Activated CD8-positive, alpha-beta memory T cell treated with anti-CD3 and anti-CD28 coated beads, Interleukin-2, amount 50 U/mL, for 4 hours (primary cell): Measurements from ENCODE around the gene EXOC6.
A peak's percentile ranks its signal among the peaks of the same experiment; 100 is the strongest.

Experiments used
- DNase-seq: peaks from one replicate; pipeline ENCODE4 v3.0.0-alpha.2; 2020

EXOC6 gene

DNA sequence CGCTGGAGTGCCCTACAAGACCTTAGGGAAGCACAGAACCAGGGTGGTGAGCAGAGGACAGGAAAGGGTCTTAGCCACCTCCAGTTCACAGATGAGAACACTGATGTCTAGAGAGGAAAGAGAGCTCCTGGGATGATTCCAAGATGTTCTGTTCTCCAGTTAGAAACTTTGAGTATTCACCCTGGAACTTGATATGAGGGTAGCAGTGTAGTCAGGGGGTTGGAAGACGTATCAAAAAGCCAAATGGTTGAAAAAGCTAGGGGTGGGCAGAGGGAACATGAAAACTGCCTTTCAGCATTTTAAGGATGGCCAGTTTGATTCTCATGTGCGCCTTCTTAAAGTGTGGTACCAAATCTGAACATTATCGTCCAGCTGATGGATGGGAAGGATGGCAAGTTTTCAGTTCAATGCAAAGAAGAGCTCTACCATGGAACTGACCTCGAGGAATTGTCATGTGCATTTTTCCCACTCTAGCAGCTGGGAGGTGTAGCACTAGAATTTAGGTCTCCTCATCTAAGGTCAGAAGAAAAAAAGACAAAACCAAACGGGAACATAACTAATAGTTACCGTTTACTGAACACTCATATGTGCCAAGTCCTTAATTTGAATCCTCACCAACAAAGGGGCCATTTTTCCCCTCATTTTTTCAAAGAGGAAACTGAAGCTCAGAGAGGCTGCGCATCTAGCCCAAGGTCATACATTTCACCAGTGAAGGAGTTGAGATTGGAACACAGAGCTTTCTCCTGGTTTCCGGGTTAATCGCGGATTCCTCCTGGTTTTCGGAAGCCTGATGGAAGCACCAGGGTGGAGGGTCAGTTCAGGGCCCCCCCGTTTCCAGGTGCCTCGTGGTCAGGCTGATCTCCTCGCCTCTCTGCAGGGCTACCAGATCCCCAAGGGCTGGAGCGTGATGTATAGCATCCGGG is 219.4 kb downstream of the EXOC6 start:
- no peak for DNase-seq

DNA sequence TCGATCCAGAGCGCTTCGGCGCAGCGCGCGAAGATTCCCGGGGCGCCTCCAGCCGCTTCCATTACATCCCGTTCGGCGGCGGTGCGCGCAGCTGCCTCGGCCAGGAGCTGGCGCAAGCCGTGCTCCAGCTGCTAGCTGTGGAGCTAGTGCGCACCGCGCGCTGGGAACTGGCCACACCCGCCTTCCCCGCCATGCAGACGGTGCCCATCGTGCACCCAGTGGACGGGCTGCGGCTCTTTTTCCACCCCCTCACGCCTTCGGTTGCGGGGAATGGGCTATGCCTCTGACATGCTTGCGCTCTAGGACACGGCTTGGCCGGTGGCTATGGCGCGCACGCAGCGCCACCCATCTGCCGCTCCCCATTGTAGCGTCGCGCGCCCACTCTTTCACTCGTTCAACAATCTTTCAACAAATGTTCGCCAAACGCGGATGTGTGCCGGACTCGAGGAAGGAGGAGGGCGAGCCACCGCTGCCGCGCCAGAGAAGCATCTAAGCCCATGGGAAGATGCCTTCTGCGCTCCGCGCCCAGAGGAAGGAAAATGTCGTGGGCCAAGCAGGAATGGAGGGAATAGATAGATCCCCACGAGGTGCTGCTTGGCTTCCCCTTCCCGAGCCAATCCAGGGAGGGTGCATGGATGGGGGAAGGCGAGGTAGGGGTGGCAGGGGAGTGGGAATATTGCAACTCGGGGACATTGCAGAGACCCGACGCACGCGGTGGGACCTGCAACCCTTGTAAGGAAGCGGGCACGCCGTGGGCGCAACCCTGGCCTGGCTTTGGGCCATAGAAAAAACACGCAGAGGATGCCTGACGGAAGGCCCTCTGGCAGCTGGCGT is 220.3 kb downstream of the EXOC6 start:
- no peak for DNase-seq

DNA sequence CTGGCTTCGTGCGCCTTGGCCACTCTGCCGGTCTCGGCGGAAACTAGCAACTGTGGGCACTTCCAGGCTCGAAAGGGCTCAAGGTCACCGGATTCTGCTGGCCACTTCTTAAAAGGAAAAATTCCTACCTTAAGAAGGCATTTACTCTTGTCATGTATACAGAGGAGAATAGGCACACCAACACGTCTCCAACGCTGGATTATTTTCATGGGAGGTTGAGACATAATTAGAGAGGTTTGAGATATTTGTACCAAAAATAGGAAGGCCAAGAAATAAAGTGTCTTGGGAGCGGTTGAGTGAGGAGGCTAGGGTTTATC is 220.9 kb downstream of the EXOC6 start:
- DNase-seq, result no peak

DNA sequence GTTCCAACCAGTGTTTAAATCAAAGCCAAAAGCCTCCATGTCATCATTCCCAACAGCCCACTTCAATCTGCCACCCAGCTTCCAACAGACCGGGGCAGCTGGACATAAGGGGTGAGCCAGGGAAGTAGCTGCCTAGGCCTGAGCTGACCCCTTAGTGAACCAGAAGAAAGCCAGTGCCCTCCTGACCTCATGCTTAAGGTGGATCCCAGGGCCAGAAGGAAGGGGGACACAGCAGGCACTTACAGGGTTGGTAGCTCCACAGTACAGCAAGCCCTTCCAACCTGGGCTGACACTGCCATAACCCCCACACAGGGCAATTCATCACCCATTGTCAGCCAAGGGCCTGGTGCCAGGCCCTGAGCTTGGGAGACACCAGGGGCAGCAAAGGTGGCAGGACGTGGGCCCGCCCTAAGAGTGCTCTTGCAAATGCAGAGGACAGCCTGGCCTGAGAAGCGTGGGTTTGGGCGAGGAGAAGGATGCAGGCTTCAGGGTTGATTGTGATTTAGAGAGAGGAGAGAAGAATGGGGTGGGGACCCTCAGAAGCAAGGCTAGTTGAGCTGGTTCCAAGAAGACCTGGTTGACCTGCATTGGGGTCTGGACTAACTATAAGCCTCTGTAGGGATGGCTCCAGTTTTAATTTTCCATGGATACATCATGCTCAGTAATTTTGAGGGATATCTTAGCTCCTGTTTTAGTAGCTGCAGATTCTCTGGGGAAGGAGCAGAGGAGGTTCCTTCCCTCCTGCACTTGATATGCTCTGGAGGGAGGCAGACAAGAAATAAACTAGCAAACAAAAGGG is 222.3 kb downstream of the EXOC6 start:
- no peak for DNase-seq

DNA sequence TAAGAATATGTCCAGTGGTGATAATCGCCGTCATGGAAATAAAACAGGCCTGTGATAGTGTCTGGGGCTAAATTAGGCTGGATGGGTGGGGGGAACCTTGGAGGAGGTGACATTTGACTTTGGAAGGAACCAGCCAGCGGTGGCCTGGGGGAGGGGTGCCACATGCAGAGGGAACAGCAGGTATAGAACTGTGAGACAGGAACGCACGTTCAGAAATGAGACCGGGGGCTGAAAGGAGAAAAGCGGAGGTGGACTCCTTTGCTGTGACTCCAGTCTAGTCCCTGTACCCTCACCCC is 222.8 kb downstream of the EXOC6 start:
- DNase-seq, result no peak

DNA sequence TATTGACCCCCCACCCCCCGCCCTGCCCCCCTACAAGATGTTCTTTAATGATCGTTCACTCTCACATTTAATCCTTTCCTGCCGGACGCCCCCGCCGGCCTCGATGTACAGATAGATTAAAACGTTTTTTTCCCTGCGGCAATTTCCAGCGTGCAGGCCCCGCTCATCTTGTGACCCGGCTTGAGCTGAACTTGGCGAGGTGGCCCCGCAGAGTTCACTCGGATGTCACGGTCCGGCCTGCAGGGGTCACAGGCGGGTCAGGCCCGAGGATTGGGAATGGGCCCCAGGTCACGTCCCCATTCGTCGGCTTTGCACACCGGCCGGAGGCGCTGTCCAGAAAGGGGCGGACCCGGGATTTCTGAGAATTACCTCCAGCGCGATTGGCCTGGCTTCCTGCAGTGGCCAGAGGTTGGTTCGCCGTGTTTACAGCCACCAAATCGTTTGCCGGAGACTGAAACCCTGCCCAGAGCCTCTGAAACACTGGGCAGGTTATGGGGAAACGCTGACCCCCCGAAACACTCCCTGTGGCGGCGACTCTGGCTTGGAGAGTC is 223.4 kb downstream of the EXOC6 start:
- no peak for DNase-seq

DNA sequence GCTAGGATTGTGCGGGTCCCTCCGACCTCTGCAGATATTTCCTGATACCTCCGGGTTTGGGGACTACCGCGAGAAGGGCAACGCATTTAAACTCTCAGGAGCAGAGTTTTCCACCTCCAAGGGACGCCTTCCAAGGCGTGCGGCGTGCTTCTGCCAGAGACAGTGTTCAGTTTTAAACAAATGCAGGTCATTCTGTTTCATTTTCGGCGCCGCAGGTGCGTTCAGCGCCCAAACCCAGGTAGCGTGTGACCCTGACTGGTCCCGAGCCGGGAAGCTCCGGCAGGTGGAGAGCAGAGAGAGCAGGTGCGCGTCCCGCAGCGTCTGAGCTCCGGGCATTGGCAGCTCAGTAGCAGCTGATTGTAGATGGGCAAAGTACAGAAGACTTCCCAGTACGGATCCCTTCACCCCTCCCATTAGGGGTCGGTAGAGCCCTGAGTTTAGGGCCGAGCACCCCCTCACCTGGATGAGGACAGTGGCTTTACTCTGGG is 223.9 kb downstream of the EXOC6 start:
- DNase-seq, result no peak

DNA sequence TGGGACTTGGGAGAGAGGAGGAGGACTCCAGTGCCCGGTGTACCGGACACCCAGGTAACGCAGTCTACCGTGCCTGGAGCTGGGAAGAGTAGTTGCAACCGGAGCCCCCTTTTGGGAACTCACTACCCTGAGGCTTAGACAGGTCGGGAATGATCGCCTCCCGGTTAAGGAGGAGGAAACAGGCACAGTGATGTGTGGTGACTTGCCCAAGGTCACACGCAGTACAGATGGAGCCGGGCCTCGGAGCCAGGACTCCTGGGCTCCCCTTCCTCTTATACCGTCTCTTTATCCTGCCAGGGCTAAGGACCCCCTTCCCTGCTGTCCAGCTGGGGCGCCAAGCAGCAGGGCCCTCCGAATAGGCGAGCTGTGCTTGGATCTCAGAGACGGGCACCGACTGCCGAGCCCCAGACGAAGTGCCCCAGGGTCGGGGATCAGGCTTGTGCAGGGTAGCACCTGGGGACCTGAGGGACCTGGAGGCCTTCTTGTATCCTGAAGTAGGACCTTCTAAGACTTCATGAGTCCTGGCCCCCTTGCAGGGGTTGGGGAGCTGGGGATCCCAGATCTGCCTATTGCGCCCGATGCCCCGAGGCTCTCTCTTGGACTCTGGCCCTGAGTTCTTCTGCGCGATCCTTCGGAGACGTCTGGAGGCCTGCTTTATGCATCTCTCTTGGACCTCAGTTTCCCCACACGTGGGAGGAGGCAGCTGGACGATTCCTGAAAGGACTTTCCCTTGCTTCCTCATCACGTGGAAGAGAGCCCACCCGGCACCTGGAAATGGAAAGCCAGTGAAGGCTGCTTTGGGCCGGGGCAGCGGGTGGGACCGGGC is 224.6 kb downstream of the EXOC6 start:
- DNase-seq, result no peak

DNA sequence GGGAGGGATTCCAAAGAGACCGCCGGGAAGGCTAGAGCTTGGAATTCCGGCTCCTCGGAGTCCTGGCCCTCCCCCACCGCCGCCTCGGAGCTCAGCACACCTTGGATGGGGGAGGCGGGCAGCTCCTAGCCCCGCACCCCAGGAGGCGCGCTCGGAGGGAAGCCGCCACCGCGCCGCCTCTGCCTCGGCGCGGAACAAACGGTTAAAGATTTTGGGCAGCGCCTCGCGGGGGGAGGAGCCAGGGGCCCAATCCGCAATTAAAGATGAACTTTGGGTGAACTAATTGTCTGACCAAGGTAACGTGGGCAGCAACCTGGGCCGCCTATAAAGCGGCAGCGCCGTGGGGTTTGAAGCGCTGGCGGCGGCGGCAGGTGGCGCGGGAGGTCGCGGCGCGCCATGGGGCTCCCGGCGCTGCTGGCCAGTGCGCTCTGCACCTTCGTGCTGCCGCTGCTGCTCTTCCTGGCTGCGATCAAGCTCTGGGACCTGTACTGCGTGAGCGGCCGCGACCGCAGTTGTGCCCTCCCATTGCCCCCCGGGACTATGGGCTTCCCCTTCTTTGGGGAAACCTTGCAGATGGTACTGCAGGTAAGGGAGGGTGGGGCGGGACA is 225.3 kb downstream of the EXOC6 start, which contains the start of gene CYP26A1:
CYP26A1 (plus strand) TSS at position 355 of the 608 bp plus-strand sequence; CDS start at position 397, 42 bp downstream.
- DNase-seq, result no peak

DNA sequence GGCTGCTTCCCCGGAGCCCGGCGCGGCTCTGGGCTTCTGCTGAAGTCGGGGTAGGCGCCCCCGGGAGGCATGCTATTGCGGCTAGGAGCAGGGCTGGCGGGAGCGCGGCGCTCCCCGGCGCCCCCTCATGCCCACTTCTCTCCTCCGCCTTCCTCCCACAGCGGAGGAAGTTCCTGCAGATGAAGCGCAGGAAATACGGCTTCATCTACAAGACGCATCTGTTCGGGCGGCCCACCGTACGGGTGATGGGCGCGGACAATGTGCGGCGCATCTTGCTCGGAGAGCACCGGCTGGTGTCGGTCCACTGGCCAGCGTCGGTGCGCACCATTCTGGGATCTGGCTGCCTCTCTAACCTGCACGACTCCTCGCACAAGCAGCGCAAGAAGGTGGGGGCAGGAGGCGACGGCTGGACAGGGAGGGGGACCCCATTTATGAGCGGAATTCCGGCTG is 225.9 kb downstream of the EXOC6 start:
- DNase-seq, result no peak

DNA sequence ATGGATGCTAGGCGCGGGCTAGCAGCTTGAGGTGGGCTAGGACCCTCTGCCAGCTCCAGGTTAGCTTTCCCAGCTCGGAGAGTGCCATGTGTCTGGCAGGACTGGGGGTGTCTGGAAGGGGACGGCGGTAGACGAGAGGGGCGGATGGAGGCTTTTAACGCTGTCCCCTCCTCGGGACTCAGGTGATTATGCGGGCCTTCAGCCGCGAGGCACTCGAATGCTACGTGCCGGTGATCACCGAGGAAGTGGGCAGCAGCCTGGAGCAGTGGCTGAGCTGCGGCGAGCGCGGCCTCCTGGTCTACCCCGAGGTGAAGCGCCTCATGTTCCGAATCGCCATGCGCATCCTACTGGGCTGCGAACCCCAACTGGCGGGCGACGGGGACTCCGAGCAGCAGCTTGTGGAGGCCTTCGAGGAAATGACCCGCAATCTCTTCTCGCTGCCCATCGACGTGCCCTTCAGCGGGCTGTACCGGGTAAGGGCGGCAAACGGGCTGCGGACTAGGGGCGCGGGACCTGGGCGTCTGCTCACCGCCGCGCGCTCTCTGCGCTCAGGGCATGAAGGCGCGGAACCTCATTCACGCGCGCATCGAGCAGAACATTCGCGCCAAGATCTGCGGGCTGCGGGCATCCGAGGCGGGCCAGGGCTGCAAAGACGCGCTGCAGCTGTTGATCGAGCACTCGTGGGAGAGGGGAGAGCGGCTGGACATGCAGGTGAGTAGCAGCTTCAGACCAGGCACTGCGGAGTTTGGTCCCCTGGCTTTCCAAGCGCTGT is 226.5 kb downstream of the EXOC6 start:
- DNase-seq, result no peak

DNA sequence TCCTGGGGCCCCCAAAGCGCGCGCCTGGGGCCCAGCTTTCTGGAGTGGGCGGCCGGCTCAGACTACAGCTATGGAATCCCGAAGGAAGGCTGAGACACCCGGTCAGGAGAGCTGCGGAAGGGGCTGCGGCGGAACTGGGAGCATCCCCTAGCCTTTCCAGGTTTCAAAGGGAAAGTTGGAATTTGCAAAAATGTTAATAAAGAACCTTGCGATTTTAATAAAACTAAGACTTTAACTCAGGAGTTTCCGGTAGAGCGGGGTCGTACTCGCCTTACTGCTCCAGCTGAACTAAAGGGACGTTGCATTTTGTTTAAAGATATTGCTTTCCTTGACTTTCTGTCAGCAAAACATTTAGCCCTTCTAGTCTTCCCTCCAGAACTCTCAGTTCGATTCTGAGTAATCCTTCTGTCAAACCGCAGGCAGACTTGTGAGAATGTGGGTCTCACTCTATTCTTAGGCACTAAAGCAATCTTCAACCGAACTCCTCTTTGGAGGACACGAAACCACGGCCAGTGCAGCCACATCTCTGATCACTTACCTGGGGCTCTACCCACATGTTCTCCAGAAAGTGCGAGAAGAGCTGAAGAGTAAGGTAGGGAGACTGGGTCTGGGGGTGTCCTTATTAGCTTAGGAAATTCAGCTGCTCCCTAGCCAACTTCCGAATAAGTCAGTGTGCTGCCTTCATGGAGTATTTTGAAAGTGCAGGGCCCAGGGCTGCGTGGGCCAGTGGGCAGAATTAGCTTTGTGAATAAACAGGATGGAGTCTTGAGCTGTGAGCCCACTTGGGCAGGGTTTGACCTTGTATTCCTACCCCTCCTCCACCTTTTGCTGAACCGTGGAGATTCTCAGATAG is 227.3 kb downstream of the EXOC6 start:
- no peak for DNase-seq

DNA sequence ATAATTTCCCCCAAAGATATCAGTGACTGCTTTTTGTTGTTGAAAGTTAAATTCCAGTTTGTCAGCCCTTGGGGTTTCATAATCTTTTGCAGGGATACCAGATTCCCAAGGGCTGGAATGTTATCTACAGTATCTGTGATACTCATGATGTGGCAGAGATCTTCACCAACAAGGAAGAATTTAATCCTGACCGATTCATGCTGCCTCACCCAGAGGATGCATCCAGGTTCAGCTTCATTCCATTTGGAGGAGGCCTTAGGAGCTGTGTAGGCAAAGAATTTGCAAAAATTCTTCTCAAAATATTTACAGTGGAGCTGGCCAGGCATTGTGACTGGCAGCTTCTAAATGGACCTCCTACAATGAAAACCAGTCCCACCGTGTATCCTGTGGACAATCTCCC is 228.6 kb downstream of the EXOC6 start:
- DNase-seq, result no peak

DNA sequence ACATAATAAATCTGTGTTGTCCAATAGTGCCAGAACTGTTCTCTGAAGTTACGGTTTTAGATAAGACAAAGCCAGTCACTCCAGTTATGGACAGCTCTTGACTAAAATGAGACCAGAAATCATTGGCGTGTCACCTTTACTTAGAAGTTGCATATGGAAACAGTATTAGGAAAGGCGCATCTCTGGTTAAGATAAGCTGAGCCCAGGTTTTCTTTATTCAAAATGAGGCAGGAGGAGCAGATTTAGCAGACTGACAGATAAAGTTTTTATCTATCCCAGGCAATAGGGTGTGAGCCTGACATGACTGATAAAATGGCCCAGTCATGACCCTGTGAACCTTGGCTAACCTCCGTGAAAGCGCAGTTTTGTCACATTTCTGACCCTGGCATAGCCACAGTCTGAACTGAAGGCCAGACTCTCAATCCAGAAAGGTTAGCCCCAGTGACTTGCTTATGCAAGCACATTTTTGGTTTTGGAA is 229.6 kb downstream of the EXOC6 start:
- DNase-seq, result no peak

DNA sequence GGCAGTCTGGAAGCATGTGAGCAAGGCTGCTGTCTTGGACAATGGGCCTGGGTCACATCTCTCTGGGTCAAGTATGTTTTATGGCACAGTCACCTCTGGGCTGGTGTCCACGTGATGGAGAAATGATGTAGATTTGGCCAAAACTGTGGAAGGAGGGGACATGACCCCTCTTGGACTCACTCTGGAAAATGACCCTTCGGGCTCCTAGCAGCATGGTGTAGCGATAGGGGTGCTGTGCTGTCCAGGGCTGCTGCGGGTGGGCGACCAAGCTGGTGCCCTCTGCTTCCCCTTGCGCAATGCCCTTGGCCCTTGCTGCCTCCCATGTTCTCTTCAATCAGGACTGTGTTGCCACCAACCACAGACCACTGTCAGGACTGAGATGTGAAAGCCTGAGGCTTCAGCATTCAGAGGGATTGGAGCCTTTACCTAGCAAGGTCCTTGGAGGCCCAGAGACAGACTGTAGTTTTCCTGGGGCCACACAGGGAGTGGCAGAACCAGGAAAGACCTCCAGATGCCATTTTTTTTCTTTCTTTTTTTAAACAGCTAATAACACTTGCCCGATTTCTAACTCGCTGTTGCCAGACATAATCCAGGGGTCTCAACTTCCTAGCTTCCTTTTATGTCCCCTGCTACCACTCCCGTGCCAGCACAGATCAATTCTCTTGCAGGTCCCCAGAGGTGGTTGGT is 231.5 kb downstream of the EXOC6 start:
- DNase-seq, result no peak

DNA sequence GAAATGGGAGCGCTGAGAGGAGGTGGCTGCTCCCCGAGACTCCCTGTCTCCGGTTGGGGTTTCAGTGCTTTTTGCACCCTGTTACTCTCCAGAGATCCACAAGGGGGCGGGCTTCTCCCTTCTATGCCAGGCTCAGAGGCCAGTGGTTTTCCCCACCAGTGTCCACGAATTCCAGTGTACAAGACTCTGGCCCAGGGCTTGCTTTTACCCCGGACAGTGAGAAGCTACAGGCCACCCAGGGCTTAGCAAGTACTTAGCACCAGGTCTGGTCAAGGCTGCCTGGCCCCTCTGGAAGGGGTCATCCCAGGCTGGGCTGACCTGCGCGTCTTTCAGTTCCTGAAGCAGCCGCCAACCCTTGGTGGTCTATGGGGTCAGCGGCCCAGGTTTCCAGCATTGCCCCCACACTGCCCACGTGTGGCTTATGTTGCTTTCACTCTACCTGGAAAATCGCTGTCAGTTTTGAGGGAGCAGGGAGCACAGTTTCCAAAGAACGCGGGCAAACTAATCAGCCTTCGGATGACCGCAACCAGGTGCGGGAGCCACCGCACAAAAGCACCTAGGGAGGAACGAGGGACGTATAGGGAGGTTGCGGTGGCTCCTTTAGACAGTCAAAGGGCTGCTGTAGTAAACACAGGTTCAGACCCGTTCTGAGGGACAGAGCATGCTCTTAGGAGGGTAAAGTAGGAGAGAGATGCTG is 232.2 kb downstream of the EXOC6 start:
- DNase-seq, result peak; percentile 48

DNA sequence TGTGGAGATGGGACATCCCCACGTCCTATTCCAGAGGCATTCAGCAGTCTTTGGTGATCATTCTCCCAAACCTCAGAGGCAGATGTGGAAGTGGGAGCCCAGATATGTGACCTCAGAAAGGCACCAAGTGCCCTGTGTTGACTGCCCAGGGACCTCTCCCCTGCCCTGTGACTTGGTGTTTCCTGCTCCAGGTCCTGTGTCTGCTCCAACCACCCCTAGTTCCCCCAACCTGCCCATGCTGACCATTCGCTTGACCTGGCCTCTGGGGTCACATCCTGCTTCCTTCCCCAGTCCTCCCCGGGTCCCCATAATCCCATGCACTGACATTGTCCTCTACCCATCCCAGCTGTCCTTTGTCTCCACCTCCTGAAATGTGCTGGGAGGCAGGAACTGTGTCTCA is 233.0 kb downstream of the EXOC6 start:
- DNase-seq, result no peak

DNA sequence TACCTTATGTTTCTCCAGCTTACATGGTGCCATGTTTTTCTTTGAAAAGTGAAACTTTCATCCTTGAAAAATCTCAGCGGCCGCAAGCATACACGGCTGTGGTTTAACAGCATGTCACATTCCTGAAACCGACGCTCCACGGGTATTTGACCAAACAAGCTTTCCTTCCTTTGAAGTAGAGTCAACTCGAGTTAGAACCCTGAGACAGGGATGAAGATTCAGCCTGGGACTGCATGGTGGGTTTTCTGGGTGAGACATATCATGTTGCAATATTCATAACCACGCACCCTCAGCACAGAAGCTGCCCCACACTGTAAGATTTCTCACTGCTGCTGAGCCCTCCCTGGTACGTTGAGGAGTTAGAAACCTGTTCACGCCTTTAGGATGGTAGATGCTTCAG is 233.5 kb downstream of the EXOC6 start:
- DNase-seq, result no peak
